Activated T-cell treated with anti-CD3 and anti-CD28 coated beads for 48 hours (primary cell): ENCODE data around the gene PPP2R3B.
"Not testable (repeated sequence)": the region's sequence is repeated elsewhere in the genome, so short reads cannot be mapped to it uniquely, and the experiment has no call there.

Source experiments
- DNase-seq: peaks from one replicate; pipeline ENCODE4 v3.0.0-alpha.2; 2020; ENCODE audit warnings: low read depth

Gene PPP2R3B

GRCh38 chrX:353566-354535 is 32.9 kb downstream of the PPP2R3B start:
- no peak for DNase-seq

GRCh38 chrX:352582-353314 is 34.0 kb downstream of the PPP2R3B start:
- no peak for DNase-seq

- DNase-seq, result no peak
Measured at GRCh38 chrX:352181-352580, 34.5 kb downstream of the PPP2R3B start.

- DNase-seq, result no peak
Measured at GRCh38 chrX:351736-352135, 35.0 kb downstream of the PPP2R3B start.

GRCh38 chrX:351324-351641 is 35.4 kb downstream of the PPP2R3B start:
- not testable (repeated sequence) for DNase-seq

GRCh38 chrX:350534-351323 is 36.0 kb downstream of the PPP2R3B start:
- DNase-seq, result no peak

GRCh38 chrX:350148-350533 is 36.6 kb downstream of the PPP2R3B start:
- no peak for DNase-seq

GRCh38 chrX:349702-350101 is 37.0 kb downstream of the PPP2R3B start:
- DNase-seq, result no peak

GRCh38 chrX:349196-349595 is 37.5 kb downstream of the PPP2R3B start:
- no peak for DNase-seq

- no peak for DNase-seq
Measured at GRCh38 chrX:348461-349117, 38.1 kb downstream of the PPP2R3B start.

- no peak for DNase-seq
Measured at GRCh38 chrX:347351-348117, 39.2 kb downstream of the PPP2R3B start.

- no peak for DNase-seq
Measured at GRCh38 chrX:346034-346813, 40.5 kb downstream of the PPP2R3B start.

- no peak for DNase-seq
Measured at GRCh38 chrX:345020-345925, 41.4 kb downstream of the PPP2R3B start.

GRCh38 chrX:344371-344901 is 42.3 kb downstream of the PPP2R3B start:
- no peak for DNase-seq

GRCh38 chrX:341541-342101 is 45.1 kb downstream of the PPP2R3B start:
- DNase-seq, result no peak

GRCh38 chrX:340641-341423 is 45.9 kb downstream of the PPP2R3B start:
- no peak for DNase-seq

GRCh38 chrX:340121-340520 is 46.6 kb downstream of the PPP2R3B start:
- DNase-seq, result no peak

GRCh38 chrX:338836-339400 is 47.8 kb downstream of the PPP2R3B start:
- DNase-seq, result no peak
